RPMI7951 (cell line): ENCODE data around the gene TLDC2. TPM values are rescaled to one million over a fixed set of nuclear protein-coding genes. Genes with fewer than 3 reads are reported as not detected.
"Not testable (repeated sequence)": the region's sequence is repeated elsewhere in the genome, so short reads cannot be mapped to it uniquely, and the experiment has no call there.

Source experiments
- DNase-seq: peaks from one replicate; pipeline ENCODE4 v3.0.0-alpha.2; 2012; ENCODE audit warnings: low read depth
- total RNA-seq: library from RNA; depleted of rRNA; stranded (reverse); fragments of >200 nt; shearing (Covaris generic); gene quantifications from 2 replicates; pipeline ENCODE4 v1.2.3, GENCODE V29; 2014

Gene TLDC2
- total RNA-seq, 1 experiment from 2014 or later = not detected

DNA sequence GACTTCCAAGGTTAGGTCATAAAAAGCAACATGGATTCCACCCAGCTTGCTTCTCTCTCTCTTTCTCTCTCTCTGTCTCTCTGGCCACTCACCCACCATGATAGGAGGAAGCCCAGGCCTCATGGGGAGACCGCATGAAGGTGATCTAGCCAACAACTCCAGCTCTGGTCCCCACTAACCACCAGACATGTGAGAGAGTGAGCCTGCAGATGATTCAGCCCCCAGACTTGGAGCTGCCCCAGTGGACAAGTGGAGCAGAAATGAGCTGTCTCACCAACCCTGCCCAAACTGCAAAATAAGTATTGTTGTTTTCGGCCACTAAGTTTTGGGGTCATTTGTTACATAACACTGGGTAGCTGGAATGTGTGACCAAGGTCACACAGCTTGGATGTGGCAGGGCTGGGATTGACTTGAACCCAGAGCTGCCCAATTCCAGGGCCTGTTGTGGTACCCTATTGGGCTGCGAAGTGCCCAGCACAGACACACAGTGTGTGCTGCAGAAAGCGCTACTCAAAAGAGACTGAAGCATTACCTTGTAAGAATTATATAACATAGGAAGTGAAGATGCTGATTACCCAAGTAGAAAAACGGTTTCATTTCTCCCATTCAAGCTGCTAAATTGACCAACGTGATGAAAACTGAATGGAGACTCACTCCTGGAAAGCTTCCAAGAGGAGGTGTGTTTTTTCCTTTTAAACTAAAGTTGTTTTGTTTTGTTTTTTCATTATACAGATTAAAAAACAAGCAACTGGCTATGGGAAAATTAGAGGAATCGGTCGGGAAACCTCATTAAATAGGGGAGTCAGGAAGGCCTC lies 9.1 kb upstream of the TLDC2 start:
- DNase-seq = peak; percentile 54

DNA sequence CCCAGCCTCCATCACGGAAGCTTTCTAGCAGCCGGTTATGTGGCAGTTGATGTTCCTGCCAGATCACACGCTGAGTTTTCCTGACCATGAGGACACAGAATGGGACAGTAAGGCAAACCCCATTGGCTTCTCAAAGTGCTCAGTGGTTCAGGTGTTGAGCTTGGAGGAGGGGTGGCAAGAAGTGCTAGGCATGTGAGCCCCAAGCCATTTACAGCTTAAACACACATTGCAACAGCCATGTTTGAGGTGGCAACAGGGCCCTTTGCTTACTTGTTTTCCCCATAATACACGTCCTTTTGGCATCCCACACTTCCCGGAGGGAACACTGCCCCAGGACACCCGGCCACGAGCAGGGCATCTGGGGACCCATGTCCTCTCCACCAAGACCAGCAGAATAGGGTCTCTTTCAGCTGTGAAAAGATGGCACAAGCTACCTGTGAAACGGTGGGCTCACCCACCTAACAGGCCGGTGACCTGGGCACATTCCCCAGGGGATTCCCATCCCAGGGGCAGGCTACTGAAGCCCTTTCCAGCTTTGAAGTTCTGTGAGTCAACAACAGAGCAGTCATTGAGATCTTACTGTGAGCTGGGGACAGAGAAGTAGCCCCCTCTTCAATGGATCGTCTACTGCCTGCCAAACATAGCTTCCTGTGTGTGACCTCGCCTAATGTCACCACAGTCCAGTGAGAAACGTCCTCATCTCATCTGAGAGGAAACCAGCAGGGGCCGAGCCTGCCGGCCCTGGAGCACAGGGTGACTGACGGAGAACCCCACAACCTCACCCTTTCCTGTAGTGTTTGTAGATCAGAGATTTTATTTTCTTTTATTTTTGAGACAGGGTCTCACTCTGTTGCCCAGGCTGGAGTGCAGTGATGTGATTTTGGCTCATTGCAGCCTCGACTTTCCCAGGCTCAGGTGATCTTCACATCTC lies 4.0 kb upstream of the TLDC2 start:
- DNase-seq = no peak

DNA sequence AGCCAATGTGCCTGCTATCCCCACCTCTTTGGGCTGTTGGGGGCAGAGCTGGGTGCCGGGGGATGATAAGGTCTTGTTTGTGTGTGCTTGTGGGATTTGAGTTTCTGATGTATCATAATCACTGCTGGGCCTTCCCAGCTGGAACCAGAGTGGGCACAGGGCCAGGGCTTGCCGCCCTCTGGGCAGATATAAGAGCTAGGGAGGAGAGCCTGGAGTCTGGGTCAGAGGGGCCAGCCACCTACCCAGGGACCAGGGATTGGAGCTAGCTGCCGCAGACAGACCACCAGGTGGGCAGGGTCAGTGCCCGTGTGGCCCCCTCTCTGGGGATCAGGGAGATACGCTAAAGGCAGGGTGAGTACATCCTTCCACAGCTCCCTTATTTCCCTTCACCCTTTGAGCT lies 3.1 kb upstream of the TLDC2 start:
- peak; percentile 53 for DNase-seq

DNA sequence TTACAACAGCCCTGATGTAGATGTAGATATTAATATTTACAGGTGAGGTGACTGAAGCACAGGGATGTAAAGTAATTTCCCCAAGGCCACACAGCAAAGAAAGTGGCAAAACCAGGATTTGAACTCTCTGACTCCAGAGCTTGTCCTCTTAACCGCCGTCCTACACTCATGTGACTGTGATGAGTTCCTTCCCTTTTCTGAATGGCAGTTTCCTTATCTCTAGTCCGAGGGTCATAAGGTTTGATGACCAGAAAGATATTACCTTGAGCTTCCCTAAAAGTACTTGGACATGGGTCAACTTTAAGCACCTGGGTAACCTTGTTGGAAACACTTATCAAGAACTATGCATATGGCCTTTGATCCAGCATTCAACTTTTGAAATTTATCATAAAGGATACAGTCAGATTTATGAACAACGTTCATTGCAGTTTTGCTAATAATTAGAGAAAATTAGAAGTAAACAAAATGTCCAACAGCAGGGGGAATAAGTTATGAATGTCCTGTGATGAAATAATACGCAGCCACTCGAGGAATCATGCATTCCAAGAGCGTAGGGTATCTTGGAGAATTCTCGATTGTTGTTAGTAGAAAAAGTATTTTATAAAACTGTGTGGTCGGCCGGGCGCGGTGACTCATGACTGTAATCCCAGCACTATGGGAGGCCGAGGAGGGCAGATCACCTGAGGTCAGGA lies 2.3 kb upstream of the TLDC2 start:
- DNase-seq = no peak

DNA sequence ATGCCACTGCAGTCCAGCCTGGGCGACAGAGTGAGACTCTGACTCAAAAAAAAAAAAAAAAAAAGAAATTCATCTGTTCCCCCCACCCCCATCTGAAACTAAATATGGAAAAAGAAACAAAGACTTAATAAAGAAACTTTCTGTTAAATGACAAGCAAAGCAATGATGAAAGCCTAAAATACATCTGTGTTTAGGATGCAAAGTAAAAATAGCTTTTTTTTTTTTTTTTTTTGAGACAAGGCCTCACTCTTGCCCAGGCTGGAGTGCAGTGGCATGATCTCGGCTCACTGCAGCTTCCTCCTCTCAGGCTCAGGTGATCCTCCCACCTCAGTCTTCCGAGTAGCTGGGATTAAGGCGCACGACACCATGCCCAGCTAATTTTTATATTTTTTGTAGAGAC lies 845 bp upstream of the TLDC2 start:
- not testable (repeated sequence) for DNase-seq

DNA sequence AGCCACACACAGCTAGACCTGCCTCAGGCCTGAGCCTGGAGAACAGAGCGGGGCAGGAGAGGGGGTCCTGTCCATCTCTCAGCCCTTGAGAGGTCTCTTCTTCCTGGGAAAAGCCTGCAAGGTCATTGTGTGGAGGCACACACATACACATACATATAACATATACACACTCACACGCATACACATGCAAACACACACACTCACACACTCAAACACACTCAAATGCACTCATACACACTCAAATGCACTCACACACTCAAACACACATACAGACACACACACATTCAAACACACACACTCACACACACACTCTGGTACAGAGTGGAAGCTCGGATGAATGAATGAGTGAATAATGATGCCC lies 515 bp downstream of the TLDC2 start:
- no peak for DNase-seq

DNA sequence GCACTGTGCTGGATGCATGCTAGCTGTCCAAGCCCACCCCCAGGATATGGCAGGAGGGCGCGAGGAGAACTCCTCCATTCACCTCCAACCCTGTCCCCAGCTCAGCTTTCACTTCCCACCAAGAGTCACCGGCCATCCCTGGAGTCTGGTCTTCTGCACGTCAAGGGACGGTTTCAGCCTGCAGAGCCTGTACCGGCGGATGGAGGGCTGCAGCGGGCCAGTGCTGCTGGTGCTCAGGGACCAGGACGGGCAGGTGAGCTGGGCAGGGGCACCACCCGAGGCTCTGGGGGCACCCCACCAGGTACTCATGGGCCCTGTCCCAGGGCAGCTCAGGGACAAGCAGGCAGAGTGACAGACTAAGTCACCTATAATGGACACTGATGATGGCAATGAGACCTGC lies 3.0 kb downstream of the TLDC2 start:
- no peak for DNase-seq

DNA sequence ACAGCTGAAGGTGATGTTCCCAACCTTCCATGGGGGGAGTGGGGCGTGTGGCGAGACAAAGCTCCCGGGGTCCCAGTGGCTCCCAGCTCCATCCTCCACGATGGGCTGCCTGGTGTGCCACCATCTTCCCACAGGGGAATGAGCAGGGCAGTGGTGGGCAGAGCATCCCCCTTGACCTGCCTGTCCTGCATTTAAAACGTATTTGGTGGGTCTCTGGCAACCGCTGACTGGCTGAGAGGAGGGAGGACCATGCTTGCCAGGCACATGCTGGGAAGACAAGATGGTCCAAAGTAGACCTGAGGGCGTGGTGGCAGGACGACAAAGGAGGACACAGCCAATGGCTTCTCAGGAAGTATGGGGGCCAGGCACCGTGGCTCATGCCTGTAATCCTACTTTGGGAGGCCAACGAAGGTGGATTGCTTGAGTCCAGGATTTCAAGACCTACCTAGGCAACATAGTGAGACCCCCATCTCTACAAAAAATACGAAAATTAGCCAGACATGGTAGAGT lies 4.9 kb downstream of the TLDC2 start:
- DNase-seq = no peak

DNA sequence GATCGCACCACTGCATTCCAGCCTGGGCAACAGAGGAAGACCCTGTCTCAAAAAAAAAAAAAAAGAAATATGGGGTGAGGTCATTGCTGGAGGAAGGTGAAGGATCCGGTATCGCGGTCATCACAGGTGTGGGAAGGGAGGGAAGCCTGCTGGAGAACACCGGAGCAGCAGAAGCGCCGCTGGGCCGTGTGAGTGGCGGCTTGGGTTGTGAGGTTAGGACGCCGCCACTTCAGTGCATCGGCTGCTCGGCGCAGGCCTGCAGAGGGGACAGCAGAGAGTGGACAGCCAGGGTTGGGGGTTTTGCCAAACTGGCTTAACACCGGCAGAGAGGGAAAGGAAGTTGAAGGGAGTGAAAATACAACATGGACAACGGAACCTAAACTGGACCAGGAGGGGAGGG lies 5.4 kb downstream of the TLDC2 start:
- DNase-seq = no peak

DNA sequence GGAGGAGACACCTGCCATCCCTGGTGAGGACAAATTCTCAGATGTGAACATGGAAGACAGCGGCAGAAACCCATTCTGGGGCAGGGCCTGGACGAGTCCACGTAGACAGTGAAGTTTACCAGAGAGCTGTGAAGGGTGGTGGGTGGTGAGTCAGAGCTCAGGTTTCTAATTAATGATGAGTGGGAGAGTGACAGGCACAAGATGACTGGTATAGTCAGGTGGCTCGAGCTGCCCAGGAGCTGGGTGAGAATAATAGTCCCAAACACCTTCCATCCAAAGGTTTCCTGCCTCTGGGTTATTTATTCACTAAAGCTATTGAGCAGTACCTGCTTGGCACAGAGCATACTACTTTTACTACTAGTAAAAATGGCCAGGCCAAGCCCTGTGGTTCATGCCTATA lies 6.0 kb downstream of the TLDC2 start:
- DNase-seq = no peak

DNA sequence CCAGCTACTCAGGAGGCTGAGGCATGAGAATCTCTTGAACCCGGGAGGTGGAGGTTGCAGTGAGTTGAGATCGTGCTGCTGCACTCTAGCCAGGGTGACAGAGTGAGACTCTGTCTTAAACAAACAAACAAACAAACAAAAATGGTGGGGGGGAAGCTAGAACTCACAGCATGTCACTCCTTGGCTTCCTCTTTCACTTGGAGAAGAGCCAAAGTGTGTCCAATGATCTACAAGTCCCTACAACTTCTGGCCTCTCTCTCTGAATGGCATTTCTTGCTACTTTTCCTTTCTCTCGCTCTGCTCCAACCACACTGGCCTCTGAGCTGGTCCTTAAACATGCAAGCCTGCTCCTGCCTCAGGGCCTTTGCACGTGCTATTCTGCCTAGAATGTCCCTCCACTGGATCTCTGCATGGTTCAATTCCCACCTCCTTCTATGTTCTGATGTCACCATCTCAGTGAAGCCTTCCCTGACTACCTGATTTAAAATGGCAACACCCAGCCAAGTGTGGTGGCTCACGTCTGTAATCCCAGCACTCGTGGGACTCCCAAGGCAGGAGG lies 8.1 kb downstream of the TLDC2 start:
- DNase-seq = no peak

DNA sequence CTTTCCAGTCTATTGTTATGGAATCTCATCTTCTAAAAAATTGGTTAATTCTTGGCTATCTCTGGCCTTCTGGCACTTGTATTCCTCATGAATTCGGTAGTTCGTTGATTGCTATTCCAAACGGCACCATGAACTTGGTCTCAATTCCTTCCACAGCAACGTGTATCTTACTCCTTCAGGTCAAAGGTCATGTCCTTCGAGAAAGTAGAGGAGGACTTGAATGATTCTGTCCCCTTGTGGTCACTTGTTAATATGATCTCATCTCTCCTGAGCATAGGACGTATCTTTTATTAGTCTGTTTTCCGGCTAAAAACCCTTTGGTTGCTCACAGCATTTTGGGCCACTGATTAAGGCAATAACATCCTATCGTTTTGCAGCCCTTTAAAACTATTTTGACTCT lies 9.4 kb downstream of the TLDC2 start:
- peak; percentile 51 for DNase-seq

DNA sequence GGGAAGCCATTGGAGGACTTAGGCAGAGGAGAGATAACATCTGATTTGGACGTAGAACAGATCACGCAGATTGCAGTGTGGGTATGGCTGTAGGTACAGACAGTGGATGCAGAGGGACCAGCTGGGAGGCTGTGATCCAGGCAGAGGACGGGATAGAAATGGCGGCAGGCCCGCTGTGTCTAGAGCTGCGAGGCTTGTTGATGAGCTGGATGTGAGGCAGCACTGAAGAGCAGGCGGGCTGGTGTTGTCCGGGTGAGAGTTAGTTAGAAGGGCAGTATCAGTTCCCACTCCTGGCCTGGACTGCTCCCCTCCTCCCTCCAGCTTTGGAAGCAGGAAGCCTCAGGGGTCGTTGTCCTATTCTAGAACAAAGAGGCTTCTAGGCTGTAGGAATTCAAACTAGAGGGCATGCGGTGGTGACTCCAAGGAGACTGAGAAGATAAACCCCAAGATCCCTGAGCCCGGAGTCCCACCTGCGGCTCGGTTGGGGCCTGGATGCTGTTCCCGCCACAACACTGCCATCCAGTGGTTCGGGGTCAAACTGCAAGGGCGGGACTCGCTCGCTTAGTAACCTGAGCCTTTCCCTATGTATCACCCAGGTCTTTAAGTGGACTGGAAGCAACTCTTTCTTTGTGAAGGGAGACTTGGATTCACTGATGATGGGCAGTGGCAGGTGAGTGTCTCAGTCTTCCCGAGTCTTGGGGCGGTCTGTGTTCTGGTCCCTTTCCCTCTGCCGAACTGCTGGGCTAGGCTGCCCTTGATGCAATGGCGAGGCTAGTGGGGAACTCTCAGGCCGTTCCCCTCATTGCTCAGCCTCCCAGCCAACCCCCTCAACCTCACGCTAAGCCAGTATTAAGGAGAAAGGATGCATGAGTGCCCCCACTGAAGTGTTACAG lies 11.2 kb downstream of the TLDC2 start:
- DNase-seq = peak; percentile 79

DNA sequence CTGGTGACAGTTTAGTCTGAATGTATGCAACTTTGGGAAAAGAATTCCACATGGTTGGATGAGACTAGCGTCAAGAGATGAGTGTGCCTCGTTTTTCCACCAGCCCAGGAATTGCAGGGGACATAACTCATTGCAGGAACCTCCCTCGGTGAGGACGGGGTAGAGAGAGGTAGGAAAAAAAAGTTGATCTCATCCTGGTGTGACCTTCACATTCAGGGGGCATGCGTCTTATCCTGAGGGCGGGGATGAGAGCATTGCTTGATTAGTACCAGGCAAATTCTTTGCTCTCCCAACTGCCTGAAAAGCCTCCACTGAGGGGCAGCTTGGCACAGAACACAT lies 11.8 kb downstream of the TLDC2 start:
- DNase-seq = peak; percentile 7

DNA sequence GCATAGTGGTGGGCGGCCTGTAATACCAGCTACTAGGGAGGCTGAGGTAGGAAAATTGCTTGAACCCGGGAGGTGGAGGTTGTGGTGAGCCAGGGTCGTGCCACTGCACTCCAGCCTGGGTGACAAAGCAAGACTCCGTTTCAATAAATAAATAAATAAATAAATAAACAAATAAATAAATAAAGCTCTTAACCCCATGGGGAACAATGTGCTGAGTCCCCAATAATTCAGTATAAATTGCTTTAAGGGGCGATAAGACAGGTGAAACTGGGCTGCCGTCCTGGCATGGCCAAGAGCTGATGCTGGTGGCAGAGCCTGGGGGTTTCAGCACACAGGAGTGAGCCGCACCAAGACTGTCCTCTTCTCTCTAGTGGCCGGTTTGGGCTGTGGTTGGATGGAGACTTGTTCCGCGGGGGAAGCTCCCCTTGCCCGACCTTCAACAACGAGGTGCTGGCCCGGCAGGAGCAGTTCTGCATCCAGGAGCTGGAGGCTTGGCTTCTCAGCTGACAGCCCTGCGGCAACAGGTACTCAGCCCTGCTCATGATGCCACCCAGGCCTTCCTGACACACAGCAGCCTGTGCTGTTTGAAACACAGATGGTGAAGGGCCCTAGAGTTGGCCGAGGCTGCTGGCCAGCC lies 13.1 kb downstream of the TLDC2 start:
- DNase-seq = no peak

DNA sequence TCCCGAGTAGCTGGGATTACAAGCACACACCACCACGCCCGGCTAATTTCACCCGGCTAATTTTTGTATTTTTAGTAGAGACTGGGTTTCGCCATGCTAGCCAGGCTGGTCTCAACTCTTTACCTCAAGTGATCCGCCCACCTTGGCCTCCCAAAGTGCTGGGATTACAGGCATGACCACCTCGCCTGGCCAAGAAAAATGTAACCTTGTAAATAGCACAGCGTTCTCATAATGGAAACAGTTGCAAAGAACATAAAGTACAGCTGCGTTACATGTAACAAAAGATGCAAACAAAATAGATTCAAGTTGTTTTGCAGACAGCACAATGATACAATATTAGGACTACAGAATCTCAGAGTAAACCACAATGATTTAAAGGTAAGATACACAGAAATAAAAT lies 14.6 kb downstream of the TLDC2 start:
- no peak for DNase-seq

DNA sequence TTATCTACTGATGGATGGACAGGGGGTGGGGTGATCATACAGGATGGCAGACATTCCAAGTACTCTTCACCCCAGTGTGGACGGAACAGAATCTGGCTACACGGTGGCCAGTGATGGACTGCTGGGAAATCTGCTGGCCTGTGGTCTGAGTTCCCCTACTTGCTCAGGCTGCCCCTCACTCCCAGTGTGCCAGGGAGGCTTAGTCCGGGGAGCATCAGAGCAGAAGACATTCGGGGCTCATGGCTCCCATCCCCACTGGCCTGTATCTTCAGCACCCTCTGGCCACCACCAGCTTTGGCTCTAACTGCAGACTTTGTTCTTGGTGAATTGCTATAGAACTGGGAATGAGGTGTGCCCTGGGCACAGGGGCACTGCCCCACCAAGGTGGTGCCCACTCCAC lies 15.3 kb downstream of the TLDC2 start:
- DNase-seq = no peak

DNA sequence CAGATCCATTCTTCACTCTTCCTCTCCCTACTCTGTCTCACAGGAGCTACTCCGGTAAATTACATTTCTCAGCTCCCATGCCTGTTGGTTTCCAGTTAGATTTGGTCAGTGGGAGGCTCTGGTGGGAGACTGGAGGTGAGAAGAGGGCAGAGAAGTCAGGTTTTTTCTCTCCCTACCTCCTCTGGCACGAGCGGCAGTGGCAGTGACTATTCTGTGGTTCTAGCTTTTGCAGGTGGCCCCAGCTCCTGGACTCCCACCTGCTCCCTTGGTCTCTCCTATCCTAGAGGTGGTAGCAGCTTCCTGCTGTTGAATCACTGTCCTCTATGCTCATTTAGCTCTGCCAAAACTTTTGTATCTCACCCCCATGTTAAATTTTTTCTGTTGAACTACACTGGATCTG lies 17.9 kb downstream of the TLDC2 start:
- no peak for DNase-seq

DNA sequence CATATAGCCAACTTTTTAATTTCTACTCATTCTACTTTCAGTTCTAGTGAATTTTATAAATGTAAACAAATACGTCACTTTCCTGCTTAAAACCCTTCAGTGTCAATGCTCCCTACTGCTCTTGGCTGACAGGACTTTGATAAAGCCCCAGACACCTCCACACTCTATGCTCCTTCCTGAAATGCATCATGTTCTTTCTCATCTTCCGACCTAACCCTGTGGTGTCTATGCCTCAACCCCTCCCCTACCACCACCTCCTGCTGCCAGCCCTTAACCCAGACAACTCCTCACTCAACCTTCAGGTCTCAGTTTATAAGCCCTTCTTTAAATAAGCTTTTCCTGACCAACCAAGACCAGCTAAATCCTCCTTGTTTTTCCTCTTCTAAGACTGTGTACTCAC lies 19.1 kb downstream of the TLDC2 start:
- DNase-seq = no peak

DNA sequence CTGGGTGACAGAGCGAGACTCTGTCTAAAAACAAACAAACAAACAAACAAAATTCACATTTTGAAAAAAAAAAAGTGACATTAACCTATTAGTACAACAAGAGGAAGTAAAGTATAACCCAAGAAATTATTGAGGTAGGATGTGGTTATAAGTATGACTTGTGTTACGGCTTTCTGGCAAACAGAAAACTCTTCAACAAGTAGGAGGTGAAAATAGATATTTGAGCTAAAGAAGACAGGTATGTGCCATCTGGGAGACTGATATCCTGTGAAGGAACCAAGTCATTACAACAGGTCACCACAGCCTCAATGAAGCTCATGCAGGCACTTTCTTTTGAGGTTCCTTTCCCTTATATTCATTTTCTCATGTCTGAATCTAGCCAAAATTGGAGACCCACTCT lies 28.8 kb downstream of the TLDC2 start:
- DNase-seq = no peak

DNA sequence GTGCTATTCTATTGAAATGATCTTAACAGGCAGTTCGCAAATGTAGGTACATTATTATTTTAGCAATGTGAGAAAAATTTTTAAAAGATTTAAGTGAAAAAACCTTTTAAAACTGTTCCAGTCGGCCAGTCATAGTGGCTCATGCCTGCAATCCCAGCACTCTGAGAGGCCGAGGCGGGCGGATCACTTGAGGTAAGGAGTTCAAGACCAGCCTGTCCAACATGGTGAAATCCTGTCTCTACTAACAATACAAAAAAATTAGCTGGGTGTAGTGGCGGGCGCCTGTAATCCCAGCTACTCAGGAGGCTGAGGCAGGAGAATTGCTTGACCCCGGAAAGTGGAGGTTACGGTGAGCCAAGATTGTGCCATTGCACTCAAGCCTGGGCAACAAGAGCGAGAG lies 29.6 kb downstream of the TLDC2 start:
- DNase-seq = not testable (repeated sequence)
